Panc1 (cell line): ENCODE results near the gene CCNYL1. TPM values are rescaled to one million over a fixed set of nuclear protein-coding genes. Genes with fewer than 3 reads are reported as not detected.
"Not testable (repeated sequence)": the region's sequence is repeated elsewhere in the genome, so short reads cannot be mapped to it uniquely, and the experiment has no call there.

Source experiments
- ATAC-seq: fragments of 200-7000 bp; cut with Tn5 transposase; 2 replicates; pipeline ENCODE4 v1.9.1; 2020; ENCODE audit warnings: mild to moderate bottlenecking, moderate library complexity
- BruUV-seq: library from RNA; stranded (reverse); fragments of 400-500 nt; replicated peaks from 2 replicates; lab custom pipeline; 2021; lab: Mats Ljungman, UMichigan
- CTCF ChIA-PET: fragments of 300-600 bp; sonication (Branson Sonifier 250); formaldehyde crosslinking; loops from one replicate; lab custom pipeline; 2022; ENCODE audit warnings: antibody characterized with exemption; lab: Charles Lee
- POLR2A ChIA-PET: fragments of 300-600 bp; sonication (Branson Sonifier 250); formaldehyde crosslinking; loops from one replicate; lab custom pipeline; 2022; ENCODE audit warnings: antibody characterized with exemption; lab: Charles Lee
- DNase-seq: peaks from one replicate; pipeline ENCODE4 v3.0.0-alpha.2; 2010; ENCODE audit warnings: low read depth, low spot score
- H3K27ac ChIP-seq: 2 replicates; pipeline ENCODE4 v1.5.1; 2011; ENCODE audit warnings: mild to moderate bottlenecking, low read length, inconsistent platforms
- H3K27me3 ChIP-seq: fragments of 200-500 bp; sonication (Bioruptor generic); 2 replicates; pipeline ENCODE4 v1.6.0; 2014; ENCODE audit warnings: low read length, inconsistent platforms; ENCODE audit not compliant: control insufficient read depth, insufficient read depth
- H3K36me3 ChIP-seq: fragments of 200-500 bp; sonication (Bioruptor generic); 2 replicates; pipeline ENCODE4 v1.5.1; 2014; ENCODE audit warnings: inconsistent platforms, mild to moderate bottlenecking, low read length, moderate library complexity; ENCODE audit not compliant: control insufficient read depth, insufficient read depth
- H3K4me1 ChIP-seq: 2 replicates; pipeline ENCODE4 v1.5.1; 2011; ENCODE audit warnings: inconsistent platforms, mild to moderate bottlenecking, low read length, moderate library complexity; ENCODE audit not compliant: control insufficient read depth, insufficient read depth
- H3K4me3 ChIP-seq, 2 experiments: 2 replicates each; pipeline ENCODE4 v1.5.1; 2011 to 2012; ENCODE audit warnings: low read depth in 2 of 2, low read length in 2 of 2, mild to moderate bottlenecking in 2 of 2, inconsistent platforms in 1 of 2, moderate library complexity in 1 of 2
- H3K9me3 ChIP-seq: fragments of 200-500 bp; sonication (Bioruptor generic); 2 replicates; pipeline ENCODE4 v1.5.1; 2014; ENCODE audit warnings: low read depth, mild to moderate bottlenecking, inconsistent platforms, low read length, moderate library complexity; ENCODE audit not compliant: control insufficient read depth, insufficient read depth
- POLR2AphosphoS5 ChIP-seq: IDR thresholded peaks from 2 replicates; pipeline ENCODE4 v1.6.1; 2012; ENCODE audit warnings: mild to moderate bottlenecking, low read depth, low read length, moderate library complexity
- SIN3A ChIP-seq: IDR thresholded peaks from 2 replicates; pipeline ENCODE4 v1.6.1; 2012; ENCODE audit warnings: low read depth, mild to moderate bottlenecking, low read length, moderate library complexity, borderline replicate concordance; ENCODE audit not compliant: insufficient read depth
- TCF7L2 ChIP-seq: IDR thresholded peaks from 2 replicates; pipeline ENCODE4 v1.6.1; 2011; ENCODE audit warnings: mild to moderate bottlenecking, low read depth, low read length, inconsistent platforms
- in situ Hi-C: cut with HindIII; loops from 2 replicates; pipeline ENCODE4 v1.10.0; 2016; ENCODE audit warnings: low sequenced_read_pairs, low pct_unique_long_range_greater_than_20kb
- intact Hi-C: fragments of 100-400 bp; cut with micrococcal nuclease; formaldehyde crosslinking; loops from one replicate; pipeline ENCODE4 v1.10.0; 2022; ENCODE audit not compliant: unreplicated experiment
- total RNA-seq: library from RNA; stranded (reverse); gene quantifications from one replicate; pipeline ENCODE4 v1.2.1, GENCODE V29; 2021; ENCODE audit not compliant: unreplicated experiment
- TF ChIP-seq, protein P1 (sequence below), 2 experiments: IDR thresholded peaks; 2 replicates each; pipeline ENCODE4 v1.6.1; 2011 to 2012; ENCODE audit warnings: low read depth in 2 of 2, control low read depth in 1 of 2, low read length in 1 of 2, mild to moderate bottlenecking in 1 of 2, moderate library complexity in 1 of 2; ENCODE audit not compliant: insufficient read depth in 1 of 2
- TF ChIP-seq, protein P2 (sequence below): fragments of 450-650 bp; IDR thresholded peaks from 2 replicates; pipeline ENCODE4 v1.5.1; 2017; ENCODE audit warnings: mild to moderate bottlenecking

CCNYL1 gene
- total RNA-seq, 1 experiment from 2014 or later = 31.4 TPM

DNA sequence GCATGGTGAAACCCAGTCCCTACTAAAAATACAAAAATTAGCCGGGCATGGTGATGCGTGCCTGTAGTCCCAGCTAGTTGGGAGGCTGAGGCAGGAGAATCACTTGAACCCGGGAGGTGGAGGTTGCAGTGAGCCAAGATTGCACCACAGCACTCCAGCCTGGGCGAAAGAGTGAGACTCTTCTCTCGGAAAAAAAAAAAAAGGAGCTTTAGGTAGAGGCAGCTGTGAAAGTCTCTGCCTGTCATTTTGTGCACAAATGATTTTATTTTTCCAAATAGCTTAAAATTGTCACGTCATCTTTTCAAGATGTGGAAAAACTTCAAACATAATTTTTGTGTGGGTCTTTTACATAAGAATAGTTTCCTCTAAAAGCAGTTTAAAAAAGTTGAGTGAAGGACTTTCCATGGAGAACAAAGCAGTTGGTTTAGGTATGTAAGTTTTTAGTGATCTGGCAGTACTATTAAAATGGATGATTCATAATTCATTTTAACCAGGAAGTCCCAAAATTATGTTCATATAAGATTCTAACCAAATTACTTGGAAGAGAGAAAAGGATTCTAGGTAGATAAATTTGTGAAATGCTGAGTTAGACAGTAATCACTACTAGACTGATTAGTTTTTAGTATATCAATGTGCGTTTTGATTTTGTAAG is 11.5 kb downstream of the CCNYL1 start:
- no peak overlapping the region for H3K27ac ChIP-seq

DNA sequence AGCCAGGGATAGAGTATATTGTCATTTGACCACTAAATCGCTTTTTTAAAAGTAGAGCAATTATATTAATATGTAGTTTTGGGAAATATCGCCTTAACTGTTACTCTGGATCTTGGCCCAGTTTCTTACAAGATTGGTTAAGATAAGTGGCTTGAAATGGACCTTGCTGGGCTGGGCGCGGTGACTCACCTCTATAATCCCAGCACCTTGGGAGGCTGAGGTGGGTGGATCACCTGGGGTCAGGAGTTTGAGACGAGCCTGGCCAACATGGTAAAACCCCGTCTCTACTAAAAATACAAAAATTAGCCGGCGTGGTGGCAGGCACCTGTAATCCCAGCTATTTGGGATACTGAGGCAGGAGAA is 12.0 kb downstream of the CCNYL1 start:
- H3K9me3 ChIP-seq, H3K36me3 ChIP-seq, in situ Hi-C loops, H3K4me1 ChIP-seq, H3K4me3 ChIP-seq, CTCF ChIA-PET, H3K27ac ChIP-seq, BruUV-seq, H3K27me3 ChIP-seq, ATAC-seq, DNase-seq, intact Hi-C loops: not testable (repeated sequence)
- POLR2A ChIA-PET = interaction anchor here (0.6 to 0.7 kb wide), 2 partner anchors 66 to 904 kb away, joined by 3 to 5 read pairs; no protein-coding TSS in a partner anchor

More for the DNA sequence above, 11.5 kb downstream of the CCNYL1 start:
- H3K4me3 ChIP-seq = no peak overlapping the region
- H3K9me3 ChIP-seq = no peaks in the 10 kb centered on the region
- H3K27me3 ChIP-seq = no peaks in the 10 kb centered on the region
- DNase-seq (no peak), ATAC-seq (no peak)
- ChIA-PET POLR2A (interaction anchor here (0.6 to 0.7 kb wide), 2 partner anchors 65 to 903 kb away, joined by 3 to 5 read pairs; no protein-coding TSS in a partner anchor), CTCF (no interaction called here)
- no peaks in the 10 kb centered on the region for H3K36me3 ChIP-seq
- peaks cover 9% of the 10 kb centered on the region; the same call in 1 of the 2 replicates for H3K4me1 ChIP-seq
- no TSS peak for BruUV-seq
- in situ Hi-C loops (no loop called here), intact Hi-C loops (no loop called here)
- TF ChIP-seq, protein P1, sequence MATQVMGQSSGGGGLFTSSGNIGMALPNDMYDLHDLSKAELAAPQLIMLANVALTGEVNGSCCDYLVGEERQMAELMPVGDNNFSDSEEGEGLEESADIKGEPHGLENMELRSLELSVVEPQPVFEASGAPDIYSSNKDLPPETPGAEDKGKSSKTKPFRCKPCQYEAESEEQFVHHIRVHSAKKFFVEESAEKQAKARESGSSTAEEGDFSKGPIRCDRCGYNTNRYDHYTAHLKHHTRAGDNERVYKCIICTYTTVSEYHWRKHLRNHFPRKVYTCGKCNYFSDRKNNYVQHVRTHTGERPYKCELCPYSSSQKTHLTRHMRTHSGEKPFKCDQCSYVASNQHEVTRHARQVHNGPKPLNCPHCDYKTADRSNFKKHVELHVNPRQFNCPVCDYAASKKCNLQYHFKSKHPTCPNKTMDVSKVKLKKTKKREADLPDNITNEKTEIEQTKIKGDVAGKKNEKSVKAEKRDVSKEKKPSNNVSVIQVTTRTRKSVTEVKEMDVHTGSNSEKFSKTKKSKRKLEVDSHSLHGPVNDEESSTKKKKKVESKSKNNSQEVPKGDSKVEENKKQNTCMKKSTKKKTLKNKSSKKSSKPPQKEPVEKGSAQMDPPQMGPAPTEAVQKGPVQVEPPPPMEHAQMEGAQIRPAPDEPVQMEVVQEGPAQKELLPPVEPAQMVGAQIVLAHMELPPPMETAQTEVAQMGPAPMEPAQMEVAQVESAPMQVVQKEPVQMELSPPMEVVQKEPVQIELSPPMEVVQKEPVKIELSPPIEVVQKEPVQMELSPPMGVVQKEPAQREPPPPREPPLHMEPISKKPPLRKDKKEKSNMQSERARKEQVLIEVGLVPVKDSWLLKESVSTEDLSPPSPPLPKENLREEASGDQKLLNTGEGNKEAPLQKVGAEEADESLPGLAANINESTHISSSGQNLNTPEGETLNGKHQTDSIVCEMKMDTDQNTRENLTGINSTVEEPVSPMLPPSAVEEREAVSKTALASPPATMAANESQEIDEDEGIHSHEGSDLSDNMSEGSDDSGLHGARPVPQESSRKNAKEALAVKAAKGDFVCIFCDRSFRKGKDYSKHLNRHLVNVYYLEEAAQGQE (IDR thresholded peaks at IDR 0.05; ENCODE audit: insufficient read depth in 1 of 2, low read depth in 2 of 2, low read length in 1 of 2) = no peak
- TF ChIP-seq SIN3A (no peak), POLR2AphosphoS5 (no peak), TCF7L2 (no peak)
- TF ChIP-seq, protein P2, sequence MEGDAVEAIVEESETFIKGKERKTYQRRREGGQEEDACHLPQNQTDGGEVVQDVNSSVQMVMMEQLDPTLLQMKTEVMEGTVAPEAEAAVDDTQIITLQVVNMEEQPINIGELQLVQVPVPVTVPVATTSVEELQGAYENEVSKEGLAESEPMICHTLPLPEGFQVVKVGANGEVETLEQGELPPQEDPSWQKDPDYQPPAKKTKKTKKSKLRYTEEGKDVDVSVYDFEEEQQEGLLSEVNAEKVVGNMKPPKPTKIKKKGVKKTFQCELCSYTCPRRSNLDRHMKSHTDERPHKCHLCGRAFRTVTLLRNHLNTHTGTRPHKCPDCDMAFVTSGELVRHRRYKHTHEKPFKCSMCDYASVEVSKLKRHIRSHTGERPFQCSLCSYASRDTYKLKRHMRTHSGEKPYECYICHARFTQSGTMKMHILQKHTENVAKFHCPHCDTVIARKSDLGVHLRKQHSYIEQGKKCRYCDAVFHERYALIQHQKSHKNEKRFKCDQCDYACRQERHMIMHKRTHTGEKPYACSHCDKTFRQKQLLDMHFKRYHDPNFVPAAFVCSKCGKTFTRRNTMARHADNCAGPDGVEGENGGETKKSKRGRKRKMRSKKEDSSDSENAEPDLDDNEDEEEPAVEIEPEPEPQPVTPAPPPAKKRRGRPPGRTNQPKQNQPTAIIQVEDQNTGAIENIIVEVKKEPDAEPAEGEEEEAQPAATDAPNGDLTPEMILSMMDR = no peak

DNA sequence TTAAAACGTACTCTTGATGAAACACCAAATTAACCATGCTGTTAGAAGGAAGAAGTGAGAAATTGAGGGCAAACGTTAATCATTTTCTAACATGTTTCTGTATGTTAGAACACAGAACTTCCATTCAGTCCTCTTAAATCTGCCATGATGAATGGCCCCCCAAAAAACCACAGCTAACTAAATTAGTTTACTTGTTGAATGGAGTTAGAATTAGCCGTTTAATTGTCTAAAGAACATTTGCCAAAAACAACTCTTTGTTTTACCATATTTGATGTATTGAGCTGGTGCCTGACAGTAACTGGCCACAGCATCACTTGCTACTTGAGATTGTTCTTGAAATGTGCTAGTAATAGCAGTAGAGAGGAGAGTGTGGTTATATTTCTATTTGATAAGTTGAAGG is 12.7 kb downstream of the CCNYL1 start:
- DNase-seq = no peak
- in situ Hi-C loops (no loop called here), intact Hi-C loops (no loop called here)
- Histone ChIP-seq H3K9me3 (no peaks in the 10 kb centered on the region), H3K27me3 (no peaks in the 10 kb centered on the region), H3K4me1 (peaks cover 9% of the 10 kb centered on the region; the same call in 1 of the 2 replicates), H3K36me3 (no peaks in the 10 kb centered on the region), H3K4me3 (no peak overlapping the region), H3K27ac (no peak overlapping the region)
- CTCF ChIA-PET = no interaction called here
- POLR2A ChIA-PET = no interaction called here
- TF ChIP-seq, protein P1 (IDR thresholded peaks at IDR 0.05; ENCODE audit: insufficient read depth in 1 of 2, low read depth in 2 of 2, low read length in 1 of 2) = no peak
- no peak for TF ChIP-seq SIN3A
- TF ChIP-seq TCF7L2 = no peak
- no peak for TF ChIP-seq POLR2AphosphoS5
- TF ChIP-seq, protein P2 = no peak
- no peak for ATAC-seq
- BruUV-seq = no TSS peak
